Osteocyte (in vitro differentiated cells): Measurements from ENCODE around the gene CARMIL1. TPM values are rescaled to one million over a fixed set of nuclear protein-coding genes. Genes with fewer than 3 reads are reported as not detected.

ENCODE experiments used
- DNase-seq: peaks from one replicate; pipeline ENCODE4 v3.0.0; 2021; ENCODE audit warnings: mixed read lengths; ENCODE audit not compliant: unreplicated experiment; ENCODE audit errors: extremely low spot score
- H3K27ac Mint-ChIP-seq: one replicate; pipeline ENCODE4 v1.8.0; 2021; ENCODE audit warnings: mild to moderate bottlenecking, mixed read lengths; ENCODE audit not compliant: unreplicated experiment
- H3K27me3 Mint-ChIP-seq: one replicate; pipeline ENCODE4 v1.8.0; 2021; ENCODE audit warnings: mixed read lengths; ENCODE audit not compliant: unreplicated experiment
- H3K36me3 Mint-ChIP-seq: one replicate; pipeline ENCODE4 v1.8.0; 2021; ENCODE audit warnings: mixed read lengths; ENCODE audit not compliant: unreplicated experiment
- H3K4me1 Mint-ChIP-seq: one replicate; pipeline ENCODE4 v1.8.0; 2021; ENCODE audit warnings: mixed read lengths; ENCODE audit not compliant: unreplicated experiment
- H3K4me3 Mint-ChIP-seq: one replicate; pipeline ENCODE4 v1.8.0; 2021; ENCODE audit warnings: mild to moderate bottlenecking, moderate library complexity, mixed read lengths; ENCODE audit not compliant: unreplicated experiment
- H3K9me3 Mint-ChIP-seq: one replicate; pipeline ENCODE4 v1.8.0; 2021; ENCODE audit warnings: mixed read lengths; ENCODE audit not compliant: unreplicated experiment
- total RNA-seq: library from RNA; stranded (reverse); gene quantifications from 2 replicates; pipeline ENCODE4 v1.2.1, GENCODE V29; 2021
- TF ChIP-seq, protein P1 (sequence below): fragments of 200-600 bp; sonication (generic); IDR thresholded peaks from 2 replicates; pipeline ENCODE4 v1.5.0; 2021; ENCODE audit warnings: antibody characterized with exemption, mild to moderate bottlenecking, moderate library complexity

CARMIL1 gene
- total RNA-seq, 1 donor from 2014 or later = 14.9 TPM

- no peak for DNase-seq
- Mint-ChIP-seq H3K36me3 (no peaks in the 10 kb centered on the region), H3K27me3 (no peaks in the 10 kb centered on the region), H3K27ac (peak overlapping the region; percentile 95), H3K4me1 (peaks cover 44% of the 10 kb centered on the region), H3K4me3 (peak overlapping the region; percentile 68), H3K9me3 (no peaks in the 10 kb centered on the region)
- TF ChIP-seq, protein P1, sequence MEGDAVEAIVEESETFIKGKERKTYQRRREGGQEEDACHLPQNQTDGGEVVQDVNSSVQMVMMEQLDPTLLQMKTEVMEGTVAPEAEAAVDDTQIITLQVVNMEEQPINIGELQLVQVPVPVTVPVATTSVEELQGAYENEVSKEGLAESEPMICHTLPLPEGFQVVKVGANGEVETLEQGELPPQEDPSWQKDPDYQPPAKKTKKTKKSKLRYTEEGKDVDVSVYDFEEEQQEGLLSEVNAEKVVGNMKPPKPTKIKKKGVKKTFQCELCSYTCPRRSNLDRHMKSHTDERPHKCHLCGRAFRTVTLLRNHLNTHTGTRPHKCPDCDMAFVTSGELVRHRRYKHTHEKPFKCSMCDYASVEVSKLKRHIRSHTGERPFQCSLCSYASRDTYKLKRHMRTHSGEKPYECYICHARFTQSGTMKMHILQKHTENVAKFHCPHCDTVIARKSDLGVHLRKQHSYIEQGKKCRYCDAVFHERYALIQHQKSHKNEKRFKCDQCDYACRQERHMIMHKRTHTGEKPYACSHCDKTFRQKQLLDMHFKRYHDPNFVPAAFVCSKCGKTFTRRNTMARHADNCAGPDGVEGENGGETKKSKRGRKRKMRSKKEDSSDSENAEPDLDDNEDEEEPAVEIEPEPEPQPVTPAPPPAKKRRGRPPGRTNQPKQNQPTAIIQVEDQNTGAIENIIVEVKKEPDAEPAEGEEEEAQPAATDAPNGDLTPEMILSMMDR = no peak
These were observed 33.0 kb downstream of the CARMIL1 start for GRCh38 chr6:25312034-25312620.

- Mint-ChIP-seq H3K27ac (peak overlapping the region; percentile 95), H3K27me3 (no peaks in the 10 kb centered on the region), H3K4me3 (peak overlapping the region; percentile 68), H3K4me1 (peaks cover 39% of the 10 kb centered on the region), H3K9me3 (no peaks in the 10 kb centered on the region), H3K36me3 (no peaks in the 10 kb centered on the region)
- TF ChIP-seq, protein P1 = no peak
- DNase-seq = no peak
These were observed 33.5 kb downstream of the CARMIL1 start for GRCh38 chr6:25312703-25313102.

DNA sequence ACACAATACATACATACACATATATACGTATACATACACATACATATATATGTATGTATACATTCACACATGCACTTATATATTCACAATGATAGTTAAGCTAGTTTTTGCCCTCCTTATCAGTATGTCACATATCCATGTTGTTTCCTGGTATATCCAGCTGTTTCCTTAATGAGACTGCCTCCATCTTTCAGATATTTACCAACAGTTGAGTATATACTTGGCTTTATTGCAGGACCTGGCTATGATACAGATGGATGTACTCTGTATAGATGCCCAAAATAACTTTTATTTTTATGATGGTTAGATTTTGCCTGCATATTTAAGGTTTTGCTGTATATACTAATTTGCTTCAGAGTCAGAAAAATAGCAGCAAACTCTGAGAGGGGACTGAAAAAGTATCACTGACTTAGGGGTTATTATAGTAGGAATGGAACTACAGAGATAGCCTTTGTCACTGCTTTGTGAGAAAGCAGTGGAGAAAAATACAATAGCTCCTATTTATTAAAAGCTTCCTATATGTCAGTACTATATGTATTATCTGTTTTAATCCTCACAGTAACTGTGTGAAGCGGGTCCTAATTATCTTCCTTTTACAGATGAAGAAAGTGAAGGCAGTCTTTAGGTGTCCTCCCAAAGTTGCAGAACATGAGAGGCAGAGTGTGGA lies 35.5 kb downstream of the CARMIL1 start:
- Mint-ChIP-seq H3K4me1 (peaks cover 38% of the 10 kb centered on the region), H3K27ac (no peak overlapping the region), H3K4me3 (no peak overlapping the region), H3K27me3 (no peaks in the 10 kb centered on the region), H3K36me3 (no peaks in the 10 kb centered on the region), H3K9me3 (no peaks in the 10 kb centered on the region)
- TF ChIP-seq, protein P1 = no peak
- no peak for DNase-seq

DNA sequence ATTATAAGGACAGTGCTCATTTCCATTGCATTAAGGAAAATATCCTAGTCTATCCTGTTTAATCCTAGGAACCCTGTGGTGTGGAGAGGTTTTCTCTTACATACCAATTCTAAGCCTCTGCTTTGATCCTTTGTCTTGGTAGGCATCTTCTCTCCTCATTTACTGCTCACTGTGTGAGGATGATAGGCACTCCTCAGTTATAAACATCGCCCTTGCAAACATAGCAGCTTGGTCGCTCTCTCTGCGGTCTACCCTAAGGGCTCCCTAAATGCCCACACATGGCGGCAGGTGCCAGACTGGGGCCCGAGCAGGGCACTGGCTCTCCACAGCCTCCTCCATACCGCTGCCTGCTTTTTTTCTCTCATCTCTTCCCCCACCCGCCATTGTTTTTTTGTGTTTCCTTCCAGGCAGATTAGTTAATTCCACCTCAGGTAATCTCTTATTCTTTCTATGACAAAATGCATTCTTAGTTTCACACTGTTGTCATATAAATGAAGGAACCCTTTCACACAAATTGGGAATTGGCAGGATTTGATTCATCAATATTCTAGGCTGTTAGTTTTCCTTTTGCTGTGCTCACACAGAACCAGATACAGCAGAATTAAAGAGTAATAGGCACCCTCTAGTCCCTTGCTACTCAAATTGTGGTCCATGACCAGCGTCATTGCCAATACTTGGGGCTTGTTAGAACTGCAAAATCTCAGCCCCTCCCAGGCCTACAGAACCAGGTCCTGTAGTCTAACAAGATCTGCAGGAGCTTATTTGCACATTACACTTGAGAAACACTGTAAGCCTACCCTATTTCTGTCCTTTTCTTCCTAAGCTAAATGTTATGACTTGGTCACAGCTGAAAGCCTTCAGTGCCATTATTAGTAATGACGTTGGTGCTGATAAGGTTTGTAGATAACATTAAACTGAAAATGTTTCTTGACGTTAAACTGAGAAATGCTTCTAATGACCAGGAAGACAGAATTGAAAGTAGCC lies 36.3 kb downstream of the CARMIL1 start:
- Mint-ChIP-seq H3K9me3 (no peaks in the 10 kb centered on the region), H3K36me3 (no peaks in the 10 kb centered on the region), H3K4me3 (no peak overlapping the region), H3K4me1 (peaks cover 41% of the 10 kb centered on the region), H3K27ac (no peak overlapping the region), H3K27me3 (no peaks in the 10 kb centered on the region)
- DNase-seq = no peak
- TF ChIP-seq, protein P1 = no peak
